Spleen (tissue), 13 donors: Measurements from ENCODE around the gene GBP3. TPM values are rescaled to one million over a fixed set of nuclear protein-coding genes. Genes with fewer than 3 reads are reported as not detected.
A peak's percentile ranks its signal among the peaks of the same experiment; 100 is the strongest.

Experiments used
- DNase-seq: peaks from one replicate; pipeline ENCODE4 v3.0.0-alpha.2; 2020
- H3K27ac ChIP-seq, 8 donors: fragments of 200-600 bp; sonication (generic) in 7 of 8; 1 replicate in 4 of 8; 2 replicates in 4 of 8; pipeline versions ENCODE4 v1.5.0 to v1.8.0; 2016 to 2021; ENCODE audit warnings: inconsistent platforms in 4 of 8, mild to moderate bottlenecking in 4 of 8, moderate library complexity in 1 of 8
- H3K27me3 ChIP-seq, 7 donors: fragments of 200-600 bp; sonication (generic) in 6 of 7; replicated peaks in 1 of 7; 1 replicate in 4 of 7; 2 replicates in 3 of 7; pipeline versions ENCODE4 v1.5.0 to v1.8.0; 2016 to 2021; ENCODE audit warnings: inconsistent platforms in 3 of 7, mild to moderate bottlenecking in 1 of 7
- H3K36me3 ChIP-seq, 6 donors: fragments of 200-600 bp; sonication (generic) in 5 of 6; 1 replicate in 4 of 6; 2 replicates in 2 of 6; pipeline versions ENCODE4 v1.5.0 to v1.8.0; 2016 to 2021; ENCODE audit warnings: inconsistent platforms in 2 of 6
- H3K4me1 ChIP-seq, 6 donors: fragments of 200-600 bp; sonication (generic) in 5 of 6; 1 replicate in 3 of 6; 2 replicates in 3 of 6; pipeline versions ENCODE4 v1.5.0 to v1.8.0; 2016 to 2021; ENCODE audit warnings: inconsistent platforms in 3 of 6
- H3K4me3 ChIP-seq, 8 donors: fragments of 200-600 bp; sonication (generic) in 7 of 8; 1 replicate in 4 of 8; 2 replicates in 4 of 8; pipeline versions ENCODE4 v1.5.0 to v1.8.0; 2016 to 2021; ENCODE audit warnings: inconsistent platforms in 4 of 8, mild to moderate bottlenecking in 4 of 8, moderate library complexity in 2 of 8
- H3K9me3 ChIP-seq, 8 donors: fragments of 200-600 bp; sonication (generic) in 7 of 8; 1 replicate in 4 of 8; 2 replicates in 4 of 8; pipeline versions ENCODE4 v1.5.0 to v1.8.0; 2016 to 2021; ENCODE audit warnings: inconsistent platforms in 4 of 8
- CTCF ChIP-seq, 11 experiments: fragments of 200-600 bp in 7 of 11; fragments of 450-650 bp in 4 of 11; sonication (generic) in 4 of 11; IDR thresholded peaks in 8 of 11; conservative IDR thresholded peaks in 3 of 11; 1 replicate in 7 of 11; 2 replicates in 4 of 11; pipeline versions ENCODE4 v1.4.0 to v1.8.0; 2016 to 2021; ENCODE audit warnings: antibody characterized with exemption in 11 of 11, inconsistent platforms in 4 of 11, mild to moderate bottlenecking in 1 of 11
- POLR2A ChIP-seq, 3 donors: fragments of 450-650 bp; IDR thresholded peaks; one replicate each; pipeline ENCODE4 v1.5.1; 2017; ENCODE audit warnings: antibody characterized with exemption in 3 of 3, mild to moderate bottlenecking in 1 of 3
- POLR2AphosphoS5 ChIP-seq, 3 donors: sonication (generic); formaldehyde crosslinking; IDR thresholded peaks; one replicate each; pipeline ENCODE4 v1.5.1; 2017; ENCODE audit warnings: antibody characterized with exemption in 3 of 3
- WGBS, 5 donors: extraction: QIAGEN DNeasy Blood & Tissue Kit in 3 of 5; methylation state at CpG; one replicate each; pipeline versions ENCODE4 v1.1.5 to v1.1.7; 2013 to 2018; 5-methylcytosine and 5-hydroxymethylcytosine counted together
- intact Hi-C: fragments of 100-400 bp; cut with DNase I; formaldehyde crosslinking; loops from one replicate; pipeline ENCODE4 v1.15.0; 2023; ENCODE audit warnings: low total_unique reads
- long read RNA-seq, 2 donors: transcript quantifications; one replicate each; lab custom pipeline, GENCODE V29; 2026
- polyA plus RNA-seq, 3 donors: library from polyadenylated mRNA; stranded (reverse); fragments of 200-250 nt; gene quantifications; one replicate each; pipeline ENCODE4 v1.2.1, GENCODE V29; 2013
- total RNA-seq, 7 donors: library from RNA; depleted of rRNA in 3 of 7; stranded (reverse); fragments of >200 nt in 3 of 7; fragmentation: NEBNext Ultra II Directional in 4 of 7; extraction: Animal tissue kit (Norgen Biotek cat#: 25700) in 4 of 7; gene quantifications; one replicate each; pipeline versions ENCODE4 v1.1.0 to v1.2.1, GENCODE V29; 2016 to 2021
- donor health status: healthy with polysubstance abuse.
- donor health status: DM: no; HTN: no; CAD: no; lungs with moderate emphysema.
- donor health status: DM: no; HTN: no; CAD: no.
- donor health status: Bipolar disorder and iron deficiency.
- donor health status: healthy.
- donor health status: DM: no; HTN: no; CAD: no.
- donor health status: DM: yes; HTN: yes; CAD: no.

Gene GBP3
- total RNA-seq (10 to 100 TPM; 22.4 to 54.7 (median 30.9) TPM), polyA plus RNA-seq (10 to 100 TPM in 1 of 3 donors, 1 to 10 TPM in 2; 7.3 to 11.9 (median 7.7) TPM)
- long read RNA-seq, donor 1, partial matches to known transcripts = 0 of 3 reads
- long read RNA-seq, donor 1, other reads (novel, unspliced or antisense) = 0 of 3 reads
- long read RNA-seq, donor 2, partial matches to known transcripts = 0 of 2 reads
- long read RNA-seq, donor 2, other reads (novel, unspliced or antisense) = 0 of 2 reads

GRCh38 chr1:89022167-89022959 is at the start of gene GBP3:
TSS of gene GBP3 (minus strand) at chr1:89022866. CDS start at chr1:89020721, 2,145 bp downstream.
- 1 to 6% (median 4%) methylated on average over 5 of the region's 5 CpGs for WGBS, 5 donors
- intact Hi-C loops = no loop called here
- H3K4me1 ChIP-seq = peaks cover 10 to 60% (median 31%) of the 10 kb centered on the region in 6 donors

GRCh38 chr1:89070509-89070908 is 47.8 kb upstream of the GBP3 start:
- no peaks in the 10 kb centered on the region for H3K36me3 ChIP-seq
- H3K4me3 ChIP-seq = peak overlapping the region in 6 of 8 donors; percentile 15 to 66 (median 25)
- 53 to 81% (median 67%) methylated on average over 1 of the region's 1 CpG for WGBS, 5 donors

More at GRCh38 chr1:89022167-89022959, at the start of gene GBP3:
- no peak for TF ChIP-seq CTCF (IDR thresholded peaks at IDR 0.05 in 8 of 11, conservative IDR thresholded peaks at IDR 0.05 in 3 of 11)
- no peak for TF ChIP-seq POLR2AphosphoS5 (IDR thresholded peaks at IDR 0.05)
- TF ChIP-seq POLR2A (IDR thresholded peaks at IDR 0.05) = no peak
- H3K4me3 ChIP-seq = peak within 1 kb of the TSS; percentile 53 to 76 (median 57)
- no peaks in the 10 kb centered on the region for H3K27me3 ChIP-seq
- peak within 1 kb of the TSS; percentile 77 to 92 (median 88) for H3K27ac ChIP-seq
- H3K36me3 ChIP-seq = peaks cover 0 to 32% (median 21%) of the 10 kb centered on the region in 6 donors
- H3K9me3 ChIP-seq = peaks cover 0 to 9% (median 0%) of the 10 kb centered on the region in 8 donors
- no peak for DNase-seq

GRCh38 chr1:89069951-89070350 is 47.3 kb upstream of the GBP3 start:
- intact Hi-C loops = no loop called here
- peak overlapping the region; percentile 15 to 66 (median 25) for H3K4me3 ChIP-seq
- no peaks in the 10 kb centered on the region for H3K27me3 ChIP-seq

More at GRCh38 chr1:89070509-89070908, 47.8 kb upstream of the GBP3 start:
- DNase-seq = no peak
- Histone ChIP-seq H3K4me1 (peaks cover 0 to 36% (median 22%) of the 10 kb centered on the region in 6 donors), H3K27ac (peak overlapping the region in 7 of 8 donors; percentile 55 to 83 (median 76)), H3K9me3 (peaks cover 0 to 20% (median 14%) of the 10 kb centered on the region in 8 donors), H3K27me3 (no peaks in the 10 kb centered on the region)
- TF ChIP-seq POLR2AphosphoS5 (IDR thresholded peaks at IDR 0.05) (no peak), CTCF (IDR thresholded peaks at IDR 0.05 in 8 of 11, conservative IDR thresholded peaks at IDR 0.05 in 3 of 11) (no peak), POLR2A (IDR thresholded peaks at IDR 0.05) (no peak)
- intact Hi-C loops = no loop called here

More at GRCh38 chr1:89069951-89070350, 47.3 kb upstream of the GBP3 start:
- 8 to 21% (median 14%) methylated on average over 2 of the region's 2 CpGs for WGBS, 5 donors
- Histone ChIP-seq H3K36me3 (no peaks in the 10 kb centered on the region), H3K4me1 (peaks cover 0 to 41% (median 23%) of the 10 kb centered on the region in 6 donors), H3K27ac (peak overlapping the region; percentile 16 to 83 (median 74)), H3K9me3 (peaks cover 0 to 18% (median 13%) of the 10 kb centered on the region in 8 donors)
- DNase-seq = no peak
- TF ChIP-seq POLR2A (IDR thresholded peaks at IDR 0.05) (no peak), POLR2AphosphoS5 (IDR thresholded peaks at IDR 0.05) (no peak), CTCF (IDR thresholded peaks at IDR 0.05 in 8 of 11, conservative IDR thresholded peaks at IDR 0.05 in 3 of 11) (no peak)
